Testis (tissue), 5 donors: ENCODE results near the gene SLC4A4. TPM values are rescaled to one million over a fixed set of nuclear protein-coding genes. Genes with fewer than 3 reads are reported as not detected.

Experiments used
- DNase-seq: peaks from one replicate; pipeline ENCODE4 v3.0.0-alpha.2; 2019
- H3K27ac ChIP-seq, 2 donors: fragments of 200-600 bp; sonication (generic); one replicate each; pipeline ENCODE4 v1.5.1; 2019
- H3K27me3 ChIP-seq: fragments of 200-600 bp; sonication (generic); one replicate; pipeline ENCODE4 v1.5.1; 2019
- H3K36me3 ChIP-seq: fragments of 200-600 bp; sonication (generic); one replicate; pipeline ENCODE4 v1.5.1; 2017; ENCODE audit warnings: low read depth; ENCODE audit errors: missing control alignments
- H3K4me1 ChIP-seq: fragments of 200-600 bp; sonication (generic); one replicate; pipeline ENCODE4 v1.5.1; 2019
- H3K4me3 ChIP-seq, 2 donors: fragments of 200-600 bp; sonication (generic); one replicate each; pipeline ENCODE4 v1.5.1; 2017 to 2019
- H3K9me3 ChIP-seq: fragments of 200-600 bp; sonication (generic); one replicate; pipeline ENCODE4 v1.5.1; 2017
- CTCF ChIP-seq, 3 experiments: fragments of 450-650 bp in 2 of 3; fragments of 200-600 bp in 1 of 3; sonication (generic) in 1 of 3; IDR thresholded peaks; one replicate each; pipeline ENCODE4 v1.5.1; 2016 to 2019; ENCODE audit warnings: antibody characterized with exemption in 3 of 3, mild to moderate bottlenecking in 2 of 3, moderate library complexity in 1 of 3
- POLR2A ChIP-seq: fragments of 450-650 bp; IDR thresholded peaks from one replicate; pipeline ENCODE4 v1.6.1; 2017; ENCODE audit warnings: antibody characterized with exemption, mild to moderate bottlenecking, moderate library complexity
- WGBS, 2 donors: methylation state at CpG; one replicate each; pipeline ENCODE4 v1.1.5; 2018; 5-methylcytosine and 5-hydroxymethylcytosine counted together
- intact Hi-C: fragments of 100-400 bp; cut with DNase I; formaldehyde crosslinking; loops from one replicate; pipeline ENCODE4 v1.15.1; 2023; ENCODE audit warnings: low total_unique reads
- long read RNA-seq, 2 donors: transcript quantifications; one replicate each; lab custom pipeline, GENCODE V29; 2026
- polyA plus RNA-seq: library from polyadenylated mRNA; stranded (reverse); fragments of 350-450 nt; fragmentation: Illumina TruSeq; extraction: RNeasy Lipid Tissue Mini Kit (QIAGEN cat#74804); gene quantifications from one replicate; pipeline ENCODE4 v1.2.3, GENCODE V29; 2014; ENCODE audit warnings: low read depth, low replicate concordance; ENCODE audit not compliant: insufficient read depth
- total RNA-seq, 2 donors: library from RNA; depleted of rRNA; stranded (reverse); fragments of >200 nt; gene quantifications; one replicate each; pipeline ENCODE4 v1.2.3, GENCODE V29; 2016

Gene SLC4A4
- 1 to 10 TPM; 1.7 to 2.2 TPM for total RNA-seq
- polyA plus RNA-seq: 2.9 TPM
- long read RNA-seq, donor 1: 0 reads
- long read RNA-seq, donor 2: 0 reads

GRCh38 chr4:71338846-71339593 is at the start of gene SLC4A4:
Gene SLC4A4 (plus strand): TSS chr4:71339020.
- H3K36me3 ChIP-seq: no peaks in the 10 kb centered on the region
- WGBS, 2 donors: 82 to 90% methylated on average over 8 of the region's 8 CpGs
- no peak for TF ChIP-seq CTCF (IDR thresholded peaks at IDR 0.05)
- TF ChIP-seq POLR2A: no peak
- no peak for DNase-seq
- no peaks in the 10 kb centered on the region for H3K9me3 ChIP-seq
- H3K27ac ChIP-seq: no peak within 1 kb of the TSS
- intact Hi-C loops: no loop called here
- H3K27me3 ChIP-seq: no peaks in the 10 kb centered on the region
- no peaks in the 10 kb centered on the region for H3K4me1 ChIP-seq
- H3K4me3 ChIP-seq: no peak within 1 kb of the TSS

- no peak overlapping the region for H3K27ac ChIP-seq
- no peaks in the 10 kb centered on the region for H3K27me3 ChIP-seq
- intact Hi-C loops: no loop called here
- H3K4me3 ChIP-seq: no peak overlapping the region
- 82 to 89% methylated on average over 3 of the region's 3 CpGs for WGBS, 2 donors
- H3K9me3 ChIP-seq: no peaks in the 10 kb centered on the region
- no peaks in the 10 kb centered on the region for H3K36me3 ChIP-seq
- TF ChIP-seq POLR2A: no peak
- no peak for TF ChIP-seq CTCF (IDR thresholded peaks at IDR 0.05)
- no peak for DNase-seq
- H3K4me1 ChIP-seq: no peaks in the 10 kb centered on the region
Observed at GRCh38 chr4:71290074-71290473, 48.7 kb upstream of the SLC4A4 start.

GRCh38 chr4:71290476-71290875 is 48.3 kb upstream of the SLC4A4 start:
- 89 to 93% methylated on average over 1 of the region's 1 CpG for WGBS, 2 donors
- DNase-seq: no peak
- Histone ChIP-seq H3K4me1 (no peaks in the 10 kb centered on the region), H3K27ac (no peak overlapping the region), H3K36me3 (no peaks in the 10 kb centered on the region), H3K27me3 (no peaks in the 10 kb centered on the region), H3K4me3 (no peak overlapping the region), H3K9me3 (no peaks in the 10 kb centered on the region)
- intact Hi-C loops: no loop called here
- no peak for TF ChIP-seq CTCF (IDR thresholded peaks at IDR 0.05)
- TF ChIP-seq POLR2A: no peak

GRCh38 chr4:71292228-71292627 is 46.6 kb upstream of the SLC4A4 start:
- H3K9me3 ChIP-seq: no peaks in the 10 kb centered on the region
- no peak overlapping the region for H3K4me3 ChIP-seq
- intact Hi-C loops: no loop called here
- H3K4me1 ChIP-seq: no peaks in the 10 kb centered on the region
- WGBS, 2 donors: 98 to 100% methylated on average over 1 of the region's 1 CpG
- no peaks in the 10 kb centered on the region for H3K27me3 ChIP-seq
- no peak for TF ChIP-seq CTCF (IDR thresholded peaks at IDR 0.05)
- TF ChIP-seq POLR2A: no peak
- no peak overlapping the region for H3K27ac ChIP-seq
- H3K36me3 ChIP-seq: no peaks in the 10 kb centered on the region
- DNase-seq: no peak

GRCh38 chr4:71293705-71294104 is 45.1 kb upstream of the SLC4A4 start:
- H3K36me3 ChIP-seq: no peaks in the 10 kb centered on the region
- no peak overlapping the region for H3K27ac ChIP-seq
- WGBS, 2 donors: 80 to 86% methylated on average over 5 of the region's 5 CpGs
- no peak overlapping the region for H3K4me3 ChIP-seq
- no peak for DNase-seq
- no peaks in the 10 kb centered on the region for H3K27me3 ChIP-seq
- H3K9me3 ChIP-seq: no peaks in the 10 kb centered on the region
- TF ChIP-seq POLR2A (no peak), CTCF (IDR thresholded peaks at IDR 0.05) (no peak)
- H3K4me1 ChIP-seq: no peaks in the 10 kb centered on the region
- intact Hi-C loops: no loop called here
